Measurements from ENCODE around the gene PPP1R15B.

Gene PPP1R15B

DNA sequence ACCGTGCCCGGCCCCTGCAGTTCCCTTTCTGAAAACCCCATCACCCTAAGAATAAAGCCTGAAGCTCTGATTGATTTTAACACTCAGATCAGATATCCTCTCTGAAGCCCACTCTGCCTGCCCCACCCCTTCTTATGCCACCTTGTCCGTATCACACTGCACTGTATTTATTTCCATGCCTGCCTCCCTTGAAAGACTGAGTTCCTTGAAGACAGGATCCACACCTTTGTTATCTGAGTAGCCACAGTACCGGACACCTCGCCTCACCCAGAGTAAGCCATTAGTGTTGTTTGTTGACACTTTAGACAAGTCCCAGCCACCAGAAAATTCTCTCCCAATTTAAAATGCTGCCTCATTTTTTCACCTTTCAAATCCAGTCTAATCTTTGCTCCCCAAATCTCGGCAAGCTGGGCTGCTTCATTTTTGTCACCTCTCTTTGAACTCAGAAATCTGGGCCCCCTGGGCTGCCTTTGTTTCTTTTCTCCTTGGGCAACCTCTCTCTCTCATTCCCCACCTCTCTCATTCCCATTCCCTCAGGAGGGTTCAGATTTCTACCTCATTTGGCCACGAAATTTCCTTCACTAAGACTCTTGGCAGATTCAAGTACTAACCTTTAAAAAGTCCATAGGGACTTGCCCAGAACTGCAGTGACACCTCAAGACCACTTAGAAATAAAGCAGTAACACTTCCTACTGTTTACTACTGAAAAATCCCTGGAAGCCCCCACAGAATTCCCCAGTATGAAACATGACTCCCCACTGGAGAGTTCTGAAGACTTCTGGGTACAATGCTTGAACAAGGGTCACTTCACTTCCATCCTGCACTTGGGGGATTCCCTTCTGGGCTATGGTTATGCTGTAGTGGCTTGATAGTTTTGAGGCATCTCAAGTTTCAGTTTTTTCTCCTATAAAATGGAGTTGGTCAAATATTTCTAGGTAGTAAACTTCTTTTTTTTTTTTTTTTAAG is 8.7 kb upstream of the PPP1R15B start:
- no peak for DNase-seq (ENCODE audit: low read depth)

DNA sequence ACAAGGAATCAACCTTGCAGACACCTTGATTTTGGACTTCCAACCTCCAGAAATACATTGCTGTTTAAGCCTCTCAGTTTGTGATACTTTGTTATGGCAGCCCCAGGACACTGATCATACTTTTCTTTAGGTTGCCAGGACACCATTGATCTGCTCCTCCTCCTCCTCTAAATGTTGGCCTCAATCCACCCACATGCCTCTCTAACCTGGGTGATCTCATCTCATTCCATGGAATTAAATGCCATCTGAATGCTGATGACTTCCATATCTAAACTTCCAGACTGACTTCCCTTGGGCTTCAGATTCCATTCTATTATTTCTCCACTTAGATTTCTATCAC is 7.4 kb upstream of the PPP1R15B start:
- DNase-seq (ENCODE audit: low read depth), result no peak

- no peak for DNase-seq (ENCODE audit: low read depth)
Measured at GRCh38 chr1:204418174-204419063, 6.8 kb upstream of the PPP1R15B start.

DNA sequence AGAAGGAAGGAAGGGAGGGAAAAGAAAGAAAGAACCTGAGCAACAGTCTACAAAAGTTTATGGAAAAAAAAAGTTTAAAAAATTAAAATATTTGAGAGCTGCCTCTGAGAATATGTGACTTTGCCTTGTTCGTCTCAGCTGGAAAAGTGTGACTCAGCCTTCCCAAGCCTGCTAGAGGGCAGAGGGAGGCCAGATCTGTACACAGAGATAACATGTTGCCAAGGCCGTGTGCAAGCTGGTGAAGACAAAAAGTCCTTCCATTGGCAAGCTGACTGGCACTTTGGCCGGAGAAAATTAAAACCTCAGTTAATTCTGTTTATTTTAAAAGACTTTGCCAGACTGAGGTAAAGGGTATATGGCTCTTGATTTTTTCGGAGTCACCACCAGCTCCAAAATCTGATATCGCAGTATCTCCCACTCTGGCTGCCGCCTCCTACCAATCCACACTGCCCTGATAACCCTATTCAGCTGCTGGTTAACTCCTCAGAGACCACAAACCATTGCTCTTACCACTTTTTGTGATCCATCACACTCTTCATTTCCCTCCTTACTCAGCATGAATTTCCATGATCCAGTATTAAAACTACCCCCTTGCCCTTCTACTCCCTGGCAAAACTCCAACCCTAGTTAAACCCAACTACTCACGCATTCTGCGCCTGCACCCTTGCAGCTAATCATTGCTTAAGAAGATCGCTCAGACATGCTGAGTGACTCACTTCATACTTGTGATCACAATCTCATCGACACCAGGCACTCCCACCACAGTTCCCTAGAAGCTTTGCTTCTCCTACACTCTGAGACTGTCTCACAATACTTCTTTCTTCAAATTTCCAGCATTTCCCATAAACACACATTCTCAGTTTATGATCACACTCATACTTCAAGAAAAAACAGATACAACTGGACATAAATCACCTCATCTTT is 5.7 kb upstream of the PPP1R15B start:
- no peak for DNase-seq (ENCODE audit: low read depth)

GRCh38 chr1:204416589-204417073 is 5.0 kb upstream of the PPP1R15B start:
- DNase-seq (ENCODE audit: low read depth), result no peak

DNA sequence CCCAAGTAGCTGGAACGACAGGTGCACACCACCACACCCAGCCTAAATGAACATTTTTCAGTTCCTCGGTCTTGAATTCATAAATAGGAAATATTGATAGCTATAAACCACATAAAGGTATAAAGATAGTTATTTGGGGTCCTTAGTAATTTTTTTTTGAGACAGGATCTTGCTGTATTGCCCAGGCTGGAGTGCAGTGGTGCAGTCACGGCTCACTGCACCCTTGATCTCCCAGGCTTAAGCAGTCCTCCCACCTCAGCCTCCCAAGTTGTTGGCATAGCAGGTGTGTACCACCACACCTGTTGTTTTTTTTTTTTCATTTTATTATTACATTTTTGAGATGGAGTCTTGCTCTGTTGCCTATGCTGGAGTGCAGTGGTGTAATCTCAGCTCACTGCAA is 3.7 kb upstream of the PPP1R15B start:
- DNase-seq (ENCODE audit: low read depth), result no peak

DNA sequence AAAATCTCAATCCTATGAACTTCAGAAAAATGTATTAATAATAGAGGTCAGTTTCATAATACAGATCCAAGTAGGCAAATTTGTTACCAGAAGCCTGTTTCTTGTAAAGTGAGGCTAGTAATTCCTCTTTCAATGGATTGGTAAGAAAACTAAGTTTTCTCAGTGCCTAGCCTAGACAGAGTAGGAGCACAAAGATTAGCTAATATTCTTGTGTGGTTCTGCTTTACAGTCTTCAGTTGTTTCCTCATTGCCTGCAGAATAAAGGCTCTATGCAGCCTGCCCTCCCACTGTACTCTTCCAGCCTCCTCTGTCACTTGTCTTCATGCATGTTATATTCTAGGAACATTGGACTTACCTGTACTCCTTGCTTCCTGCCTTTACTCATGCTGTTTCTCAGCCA is 2.4 kb upstream of the PPP1R15B start:
- DNase-seq (ENCODE audit: low read depth), result no peak

DNA sequence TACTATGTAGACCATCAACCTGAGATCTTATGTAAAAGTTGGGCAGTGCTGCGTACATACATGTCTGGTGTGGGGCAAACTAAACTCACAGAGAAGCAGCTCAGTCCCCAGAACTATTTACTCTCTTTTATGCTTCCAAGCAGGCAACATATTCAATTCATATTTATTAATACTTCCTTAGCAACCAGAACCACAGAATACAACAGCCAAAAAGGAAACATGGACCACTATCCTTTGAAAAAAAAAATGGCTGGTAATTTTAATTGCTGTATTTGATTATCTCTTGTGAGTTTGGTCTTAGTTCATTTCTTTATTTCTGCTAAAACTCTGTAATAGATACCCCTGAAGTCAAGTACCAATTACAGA is 1.5 kb upstream of the PPP1R15B start:
- DNase-seq (ENCODE audit: low read depth), result no peak

GRCh38 chr1:204410688-204411450 is 748 bp downstream of the PPP1R15B start:
- DNase-seq (ENCODE audit: low read depth), result no peak

GRCh38 chr1:204409836-204410687 is 1.6 kb downstream of the PPP1R15B start:
- no peak for DNase-seq (ENCODE audit: low read depth)

DNA sequence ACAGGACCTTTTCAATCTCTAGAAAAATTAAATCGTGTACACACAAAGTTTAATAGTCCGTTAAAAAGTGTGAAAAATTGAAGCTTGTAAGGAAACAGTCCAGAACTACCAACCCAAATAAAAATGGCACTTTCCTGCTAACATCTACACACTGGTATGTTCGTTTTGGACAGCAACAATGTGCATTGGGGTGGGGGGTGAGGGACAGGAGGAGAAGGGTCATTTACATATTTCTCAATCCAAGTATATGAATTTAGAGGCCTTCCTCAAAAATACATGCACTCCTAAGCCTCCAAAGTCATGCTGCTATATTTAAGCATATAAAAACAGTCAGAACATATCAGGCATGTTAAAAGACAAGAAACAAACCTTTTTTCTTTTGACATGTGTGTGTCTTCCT is 2.5 kb downstream of the PPP1R15B start:
- no peak for DNase-seq (ENCODE audit: low read depth)

DNA sequence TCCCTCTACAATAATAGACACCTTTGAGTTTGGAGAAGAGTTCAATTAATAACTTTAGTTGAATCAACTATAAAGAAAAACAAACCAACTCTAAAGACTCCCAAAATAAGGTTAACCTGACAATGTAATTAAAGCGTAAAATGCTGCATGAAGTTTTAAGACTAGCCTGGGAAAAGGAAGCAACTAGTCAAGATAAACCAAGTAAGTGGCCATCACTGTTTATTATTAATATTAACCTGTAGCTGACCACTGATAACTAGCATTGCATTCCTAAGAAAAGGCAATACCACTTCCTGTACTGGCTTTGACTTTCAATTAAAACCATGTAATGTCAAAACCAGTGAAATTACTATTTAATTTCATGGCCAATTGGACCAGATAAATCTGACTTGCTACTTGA is 3.0 kb downstream of the PPP1R15B start:
- no peak for DNase-seq (ENCODE audit: low read depth)

DNA sequence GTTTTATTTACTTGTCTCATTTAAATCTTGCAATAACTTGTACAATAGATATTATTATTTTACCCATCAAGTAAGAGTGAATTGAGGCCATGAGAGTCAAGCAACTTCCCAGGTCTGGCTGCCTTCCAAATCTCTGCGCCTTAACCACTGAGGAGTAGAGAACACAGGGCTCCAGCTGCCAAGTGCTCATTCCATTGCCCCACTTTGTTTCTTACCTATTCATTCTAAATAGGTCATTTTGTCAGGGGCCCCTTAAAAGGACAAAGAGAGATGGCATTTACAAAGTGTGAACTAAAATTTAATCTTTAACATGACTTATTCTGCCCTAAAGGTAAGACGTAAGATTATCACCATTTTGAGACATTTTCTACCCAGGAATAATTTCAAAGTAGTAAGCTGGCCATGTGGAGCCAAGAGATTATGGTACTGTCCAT is 3.5 kb downstream of the PPP1R15B start:
- DNase-seq (ENCODE audit: low read depth), result no peak

DNA sequence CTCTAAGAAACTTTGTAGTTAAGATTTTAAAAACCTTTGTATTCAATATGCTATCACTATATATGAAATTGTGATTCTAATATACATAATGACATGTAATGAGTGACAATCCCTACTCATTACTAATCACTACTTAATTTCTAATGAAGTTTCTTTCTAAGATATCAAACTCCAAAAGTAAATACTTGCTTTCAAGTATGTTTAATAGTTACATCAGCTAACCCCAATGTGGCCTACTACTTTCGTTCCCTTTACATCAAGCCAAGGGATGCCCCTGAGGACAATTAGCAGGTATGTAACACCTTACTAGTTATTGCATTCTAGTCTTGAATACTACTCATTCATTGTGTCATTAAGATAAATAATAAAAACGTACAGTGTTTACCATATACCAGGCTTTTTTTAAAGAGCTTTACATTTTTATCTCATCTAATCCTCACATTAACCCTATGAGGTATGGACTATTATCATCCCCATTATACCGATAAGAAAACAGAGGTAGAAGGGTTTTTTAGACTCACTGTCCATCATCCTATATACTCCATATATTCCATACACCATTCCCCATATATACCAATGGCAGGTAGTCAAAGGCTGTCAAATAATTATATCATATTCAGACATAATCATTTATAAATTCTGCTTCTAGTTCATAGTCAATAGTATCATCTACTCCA is 4.2 kb downstream of the PPP1R15B start:
- DNase-seq (ENCODE audit: low read depth), result no peak

- no peak for DNase-seq (ENCODE audit: low read depth)
Measured at GRCh38 chr1:204406621-204407020, 5.0 kb downstream of the PPP1R15B start.

DNA sequence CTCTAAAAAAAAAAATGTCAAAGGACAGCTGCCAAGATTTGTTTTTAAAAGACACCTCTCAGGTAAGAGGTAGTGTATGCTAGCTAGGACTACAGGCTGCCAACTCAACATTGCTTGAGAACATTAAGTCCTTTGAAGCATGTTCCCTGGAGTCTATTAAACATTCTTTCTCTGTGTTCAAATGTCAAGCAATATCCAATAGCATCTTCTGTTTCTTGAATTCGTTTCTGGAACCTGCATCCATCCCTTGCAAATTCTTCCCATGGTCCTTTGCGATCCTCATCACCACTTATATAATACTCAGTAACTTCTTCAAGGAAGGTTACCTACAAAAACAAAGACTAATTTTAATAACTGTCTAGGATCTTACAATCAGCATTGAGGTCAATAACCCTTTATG is 5.6 kb downstream of the PPP1R15B start:
- no peak for DNase-seq (ENCODE audit: low read depth)

DNA sequence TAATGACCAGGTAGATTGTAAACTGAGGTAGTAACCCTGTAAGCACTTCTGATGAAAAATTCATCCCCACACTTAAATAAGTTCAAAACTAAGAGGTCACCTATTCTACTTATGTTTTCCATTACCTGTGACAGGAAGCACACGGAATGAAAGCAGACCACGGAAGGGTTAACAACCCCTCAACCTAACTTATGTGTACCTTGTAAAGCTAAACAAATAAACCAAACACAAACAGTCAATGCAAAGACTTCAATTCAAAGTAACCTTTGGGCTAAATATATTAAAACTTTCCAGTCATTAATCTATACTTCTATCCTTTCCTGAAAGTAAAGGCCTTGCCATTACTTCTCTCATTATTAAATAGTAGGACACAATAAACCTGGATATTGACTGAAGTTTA is 7.0 kb downstream of the PPP1R15B start:
- DNase-seq (ENCODE audit: low read depth), result no peak

DNA sequence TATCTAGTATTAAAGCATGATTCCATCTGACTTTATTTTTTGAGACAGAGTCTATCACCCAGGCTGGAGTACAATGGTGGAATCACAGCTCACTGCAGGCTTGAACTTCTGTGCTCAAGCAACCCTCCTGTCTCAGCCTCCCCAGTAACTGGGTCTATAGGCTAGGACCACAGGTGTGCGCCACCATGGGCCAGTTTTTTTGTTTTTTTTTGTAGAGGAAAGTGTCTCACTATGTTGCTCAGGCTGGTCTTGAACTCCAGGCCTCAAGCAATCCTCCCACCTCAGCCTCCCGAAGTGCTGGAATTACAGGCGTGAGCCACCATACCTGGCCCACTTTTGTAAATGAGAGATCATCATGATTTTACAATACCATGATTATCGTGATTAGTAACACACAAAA is 9.2 kb downstream of the PPP1R15B start:
- DNase-seq (ENCODE audit: low read depth), result no peak

GRCh38 chr1:204401730-204402129 is 9.9 kb downstream of the PPP1R15B start:
- DNase-seq (ENCODE audit: low read depth), result no peak

Measured in CMK (cell line).